Liver (tissue), 3 donors: ENCODE data around the gene TMEM244.

Experiments
- ATF3 ChIP-seq: IDR thresholded peaks from 2 replicates; pipeline ENCODE4 v1.6.1; 2016; ENCODE audit warnings: antibody characterized with exemption
- EGR1 ChIP-seq, 2 donors: IDR thresholded peaks; 2 replicates each; pipeline ENCODE4 v1.6.1; 2016 to 2018; ENCODE audit warnings: antibody characterized with exemption in 2 of 2, low read depth in 2 of 2
- FOXA1 ChIP-seq: IDR thresholded peaks from 2 replicates; pipeline ENCODE4 v1.6.1; 2016; ENCODE audit warnings: antibody characterized with exemption
- GABPA ChIP-seq, 2 donors: IDR thresholded peaks in 1 of 2; conservative IDR thresholded peaks in 1 of 2; 2 replicates each; pipeline ENCODE4 v1.6.1; 2016; ENCODE audit warnings: antibody characterized with exemption in 2 of 2, mild to moderate bottlenecking in 1 of 2, moderate library complexity in 1 of 2
- HNF4A ChIP-seq, 2 donors: conservative IDR thresholded peaks; 2 replicates each; pipeline ENCODE4 v1.6.1; 2016; ENCODE audit warnings: antibody characterized with exemption in 2 of 2, mild to moderate bottlenecking in 2 of 2
- JUND ChIP-seq, 2 donors: IDR thresholded peaks; 2 replicates each; pipeline ENCODE4 v1.6.1; 2016; ENCODE audit warnings: antibody characterized with exemption in 2 of 2
- MAX ChIP-seq: IDR thresholded peaks from 2 replicates; pipeline ENCODE4 v1.6.1; 2016; ENCODE audit warnings: antibody characterized with exemption
- RAD21 ChIP-seq, 2 donors: IDR thresholded peaks; 2 replicates each; pipeline ENCODE4 v1.6.1; 2016; ENCODE audit warnings: antibody characterized with exemption in 2 of 2, mild to moderate bottlenecking in 2 of 2
- RXRA ChIP-seq, 2 donors: IDR thresholded peaks; 2 replicates each; pipeline ENCODE4 v1.6.1; 2017 to 2018; ENCODE audit warnings: antibody characterized with exemption in 2 of 2, mild to moderate bottlenecking in 1 of 2
- SP1 ChIP-seq: IDR thresholded peaks from 2 replicates; pipeline ENCODE4 v1.6.1; 2018; ENCODE audit warnings: antibody characterized with exemption, mild to moderate bottlenecking
- TAF1 ChIP-seq: conservative IDR thresholded peaks from 2 replicates; pipeline ENCODE4 v1.6.1; 2016; ENCODE audit warnings: antibody characterized with exemption, mild to moderate bottlenecking
- YY1 ChIP-seq: IDR thresholded peaks from 2 replicates; pipeline ENCODE4 v1.6.1; 2016; ENCODE audit warnings: antibody characterized with exemption, mild to moderate bottlenecking
- TF ChIP-seq, protein P1 (sequence below): fragments of 150-350 bp; IDR thresholded peaks from 2 replicates; pipeline ENCODE4 v1.5.1; 2017; ENCODE audit warnings: improper control_type of control experiment, low read depth, low read length; ENCODE audit not compliant: missing input control
- TF ChIP-seq, protein P2 (sequence below): IDR thresholded peaks from 2 replicates; pipeline ENCODE4 v1.6.1; 2016; ENCODE audit warnings: antibody characterized with exemption, mild to moderate bottlenecking
- donor health status: healthy.
- donor health status: healthy.

DNA sequence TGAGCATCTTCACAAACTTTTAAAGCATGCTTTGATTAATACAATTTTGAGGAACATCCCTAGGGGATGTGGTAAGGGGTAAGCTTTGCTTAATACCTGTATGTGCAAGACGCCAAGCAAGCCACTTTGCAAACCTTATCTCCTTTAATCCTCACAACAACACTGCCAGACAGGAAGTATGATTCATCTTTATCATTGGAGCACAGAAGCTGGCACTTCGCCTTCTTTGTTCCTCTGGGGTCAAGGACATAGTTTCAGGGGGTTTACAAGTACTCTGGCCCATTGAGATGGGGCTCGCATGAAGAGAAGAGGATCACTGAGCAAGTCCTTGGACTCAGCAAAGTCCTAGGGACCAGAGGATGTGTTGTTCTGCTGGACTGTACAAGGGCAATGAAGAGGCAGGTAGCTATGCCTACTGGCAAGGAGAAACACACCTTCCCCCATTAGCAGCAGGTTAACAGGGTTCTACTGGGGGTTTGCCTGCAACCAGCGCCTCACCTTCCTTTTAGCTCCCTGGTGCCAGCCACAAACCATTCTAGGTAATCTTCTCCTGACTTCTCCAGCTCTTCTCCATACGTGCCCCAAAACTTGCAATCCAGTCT, 8.8 kb downstream of the TMEM244 start:
- TF ChIP-seq RXRA (IDR thresholded peaks at IDR 0.05) (no peak), SP1 (no peak), TAF1 (no peak), MAX (no peak), YY1 (no peak), EGR1 (IDR thresholded peaks at IDR 0.05; ENCODE audit: low read depth in 2 of 2) (no peak), ATF3 (no peak), FOXA1 (no peak), JUND (IDR thresholded peaks at IDR 0.05) (no peak), HNF4A (conservative IDR thresholded peaks at IDR 0.05) (no peak), GABPA (IDR thresholded peaks at IDR 0.05 in 1 of 2, conservative IDR thresholded peaks at IDR 0.05 in 1 of 2) (no peak), RAD21 (IDR thresholded peaks at IDR 0.05) (no peak)
- TF ChIP-seq, protein P1, sequence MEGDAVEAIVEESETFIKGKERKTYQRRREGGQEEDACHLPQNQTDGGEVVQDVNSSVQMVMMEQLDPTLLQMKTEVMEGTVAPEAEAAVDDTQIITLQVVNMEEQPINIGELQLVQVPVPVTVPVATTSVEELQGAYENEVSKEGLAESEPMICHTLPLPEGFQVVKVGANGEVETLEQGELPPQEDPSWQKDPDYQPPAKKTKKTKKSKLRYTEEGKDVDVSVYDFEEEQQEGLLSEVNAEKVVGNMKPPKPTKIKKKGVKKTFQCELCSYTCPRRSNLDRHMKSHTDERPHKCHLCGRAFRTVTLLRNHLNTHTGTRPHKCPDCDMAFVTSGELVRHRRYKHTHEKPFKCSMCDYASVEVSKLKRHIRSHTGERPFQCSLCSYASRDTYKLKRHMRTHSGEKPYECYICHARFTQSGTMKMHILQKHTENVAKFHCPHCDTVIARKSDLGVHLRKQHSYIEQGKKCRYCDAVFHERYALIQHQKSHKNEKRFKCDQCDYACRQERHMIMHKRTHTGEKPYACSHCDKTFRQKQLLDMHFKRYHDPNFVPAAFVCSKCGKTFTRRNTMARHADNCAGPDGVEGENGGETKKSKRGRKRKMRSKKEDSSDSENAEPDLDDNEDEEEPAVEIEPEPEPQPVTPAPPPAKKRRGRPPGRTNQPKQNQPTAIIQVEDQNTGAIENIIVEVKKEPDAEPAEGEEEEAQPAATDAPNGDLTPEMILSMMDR: no peak
- TF ChIP-seq, protein P2, sequence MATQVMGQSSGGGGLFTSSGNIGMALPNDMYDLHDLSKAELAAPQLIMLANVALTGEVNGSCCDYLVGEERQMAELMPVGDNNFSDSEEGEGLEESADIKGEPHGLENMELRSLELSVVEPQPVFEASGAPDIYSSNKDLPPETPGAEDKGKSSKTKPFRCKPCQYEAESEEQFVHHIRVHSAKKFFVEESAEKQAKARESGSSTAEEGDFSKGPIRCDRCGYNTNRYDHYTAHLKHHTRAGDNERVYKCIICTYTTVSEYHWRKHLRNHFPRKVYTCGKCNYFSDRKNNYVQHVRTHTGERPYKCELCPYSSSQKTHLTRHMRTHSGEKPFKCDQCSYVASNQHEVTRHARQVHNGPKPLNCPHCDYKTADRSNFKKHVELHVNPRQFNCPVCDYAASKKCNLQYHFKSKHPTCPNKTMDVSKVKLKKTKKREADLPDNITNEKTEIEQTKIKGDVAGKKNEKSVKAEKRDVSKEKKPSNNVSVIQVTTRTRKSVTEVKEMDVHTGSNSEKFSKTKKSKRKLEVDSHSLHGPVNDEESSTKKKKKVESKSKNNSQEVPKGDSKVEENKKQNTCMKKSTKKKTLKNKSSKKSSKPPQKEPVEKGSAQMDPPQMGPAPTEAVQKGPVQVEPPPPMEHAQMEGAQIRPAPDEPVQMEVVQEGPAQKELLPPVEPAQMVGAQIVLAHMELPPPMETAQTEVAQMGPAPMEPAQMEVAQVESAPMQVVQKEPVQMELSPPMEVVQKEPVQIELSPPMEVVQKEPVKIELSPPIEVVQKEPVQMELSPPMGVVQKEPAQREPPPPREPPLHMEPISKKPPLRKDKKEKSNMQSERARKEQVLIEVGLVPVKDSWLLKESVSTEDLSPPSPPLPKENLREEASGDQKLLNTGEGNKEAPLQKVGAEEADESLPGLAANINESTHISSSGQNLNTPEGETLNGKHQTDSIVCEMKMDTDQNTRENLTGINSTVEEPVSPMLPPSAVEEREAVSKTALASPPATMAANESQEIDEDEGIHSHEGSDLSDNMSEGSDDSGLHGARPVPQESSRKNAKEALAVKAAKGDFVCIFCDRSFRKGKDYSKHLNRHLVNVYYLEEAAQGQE: no peak
